HG03060 (cell line): Measurements from ENCODE around the gene ARL5A.
"Not testable (repeated sequence)": the region's sequence is repeated elsewhere in the genome, so short reads cannot be mapped to it uniquely, and the experiment has no call there.

Source experiments
- ATAC-seq: cut with Tn5 transposase; IDR thresholded peaks from one replicate; pipeline ENCODE4 v1.9.1; 2021; ENCODE audit warnings: low read depth, moderate number of reproducible peaks; ENCODE audit not compliant: unreplicated experiment

ARL5A gene

GRCh38 chr2:151799886-151800292, 28.3 kb downstream of the ARL5A start:
- no peak for ATAC-seq

- ATAC-seq = no peak
These were observed 31.4 kb downstream of the ARL5A start for GRCh38 chr2:151796774-151797173.

GRCh38 chr2:151795646-151796240, 32.5 kb downstream of the ARL5A start:
- no peak for ATAC-seq

GRCh38 chr2:151794422-151794821, 33.8 kb downstream of the ARL5A start:
- not testable (repeated sequence) for ATAC-seq

- ATAC-seq = no peak
These were observed 35.1 kb downstream of the ARL5A start for GRCh38 chr2:151793123-151793522.

GRCh38 chr2:151792589-151792988, 35.6 kb downstream of the ARL5A start:
- ATAC-seq = no peak

GRCh38 chr2:151791545-151791944, 36.7 kb downstream of the ARL5A start:
- ATAC-seq = no peak

GRCh38 chr2:151790689-151791088, 37.5 kb downstream of the ARL5A start:
- no peak for ATAC-seq

GRCh38 chr2:151789055-151789834, 39.0 kb downstream of the ARL5A start:
- no peak for ATAC-seq

GRCh38 chr2:151786483-151786882, 41.7 kb downstream of the ARL5A start:
- no peak for ATAC-seq

GRCh38 chr2:151786077-151786476, 42.1 kb downstream of the ARL5A start:
- no peak for ATAC-seq

- ATAC-seq = no peak
These were observed 45.1 kb downstream of the ARL5A start for GRCh38 chr2:151783133-151783520.

GRCh38 chr2:151782378-151783132, 45.7 kb downstream of the ARL5A start:
- no peak for ATAC-seq

- ATAC-seq = no peak
These were observed 46.6 kb downstream of the ARL5A start for GRCh38 chr2:151781642-151782041.

- ATAC-seq = no peak
These were observed 47.3 kb downstream of the ARL5A start for GRCh38 chr2:151780938-151781337.

- no peak for ATAC-seq
These were observed 50.3 kb downstream of the ARL5A start for GRCh38 chr2:151777935-151778334.

GRCh38 chr2:151777487-151777886, 50.7 kb downstream of the ARL5A start:
- ATAC-seq = no peak

- no peak for ATAC-seq
These were observed 51.9 kb downstream of the ARL5A start for GRCh38 chr2:151776367-151776766.

- no peak for ATAC-seq
These were observed 53.0 kb downstream of the ARL5A start for GRCh38 chr2:151775057-151775740.

GRCh38 chr2:151774506-151774905, 53.7 kb downstream of the ARL5A start:
- no peak for ATAC-seq
